ENCODE results near the gene MTARC2.
"Not testable (repeated sequence)": the region's sequence is repeated elsewhere in the genome, so short reads cannot be mapped to it uniquely, and the experiment has no call there.

The MTARC2 gene

DNA sequence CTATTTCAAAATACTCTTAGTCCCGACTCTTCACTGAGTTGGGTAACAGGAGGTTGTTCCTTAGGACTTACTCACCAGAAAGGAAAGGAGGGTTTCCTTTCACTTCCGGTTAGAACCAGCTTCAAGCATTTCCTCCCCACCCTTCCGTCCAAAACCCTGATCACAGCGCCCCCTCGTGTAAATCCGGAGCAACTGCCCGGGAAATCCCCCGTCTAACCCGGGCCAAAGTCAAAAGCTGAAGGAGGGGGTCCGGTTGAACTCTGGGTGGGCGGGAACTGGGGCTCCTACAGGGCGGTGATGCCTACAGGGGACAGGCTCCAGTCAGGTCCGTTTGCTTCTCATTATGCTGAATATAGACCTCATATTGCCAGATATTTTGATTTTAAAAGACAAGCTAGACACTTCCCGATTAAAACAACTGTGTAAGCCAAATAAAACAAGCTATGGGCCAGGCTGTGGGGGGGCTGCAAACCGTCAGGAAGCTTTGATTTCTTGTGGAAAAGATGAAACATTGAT is 15.0 kb upstream of the MTARC2 start:
- peak; percentile 71 for DNase-seq

- DNase-seq = peak; percentile 93
Measured at GRCh38 chr1:220734571-220735326, 13.4 kb upstream of the MTARC2 start.

DNA sequence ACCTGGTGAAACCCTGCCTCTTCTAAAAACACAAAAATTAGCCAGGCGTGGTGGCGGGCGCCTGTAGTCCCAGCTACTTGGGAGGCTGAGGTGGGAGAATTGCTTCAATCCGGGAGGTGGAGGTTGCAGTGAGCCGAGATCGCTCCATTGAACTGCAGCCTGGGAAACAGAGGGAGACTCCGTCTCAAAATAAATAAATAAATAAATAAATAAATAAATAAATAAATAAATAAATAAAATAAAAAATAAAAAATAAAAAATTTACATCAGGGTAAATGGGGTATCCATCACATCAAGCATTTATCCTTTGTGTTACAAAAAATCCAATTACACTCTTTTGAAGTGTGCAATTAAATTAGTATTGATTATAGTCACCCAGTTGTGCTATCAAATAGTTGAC is 11.8 kb upstream of the MTARC2 start:
- not testable (repeated sequence) for DNase-seq

- DNase-seq = no peak
Measured at GRCh38 chr1:220741349-220741748, 6.8 kb upstream of the MTARC2 start.

- no peak for DNase-seq
Measured at GRCh38 chr1:220741825-220742224, 6.3 kb upstream of the MTARC2 start.

GRCh38 chr1:220742520-220742919 is 5.6 kb upstream of the MTARC2 start:
- no peak for DNase-seq

DNA sequence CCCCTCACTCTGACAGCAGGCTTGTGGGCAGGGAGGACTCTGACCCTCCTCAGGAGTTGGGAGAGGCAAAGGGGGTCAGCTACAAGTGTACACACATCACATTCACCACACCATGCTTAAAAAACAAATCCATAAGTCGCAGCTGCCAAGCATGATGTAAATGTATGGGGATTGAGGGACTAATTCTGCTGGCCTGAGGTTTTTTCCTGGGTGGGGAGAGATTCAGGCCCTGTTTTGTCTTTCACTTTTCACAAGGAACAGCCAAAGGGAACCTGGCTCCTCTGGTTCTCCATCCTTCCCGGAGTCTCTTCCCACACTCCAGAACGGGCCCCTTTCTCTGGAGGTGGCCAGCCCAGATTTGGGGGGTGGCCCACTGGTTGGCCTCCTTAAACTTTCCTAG is 1.3 kb upstream of the MTARC2 start:
- DNase-seq = no peak

- no peak for DNase-seq
Measured at GRCh38 chr1:220747437-220748088, 559 bp upstream of the MTARC2 start.

DNA sequence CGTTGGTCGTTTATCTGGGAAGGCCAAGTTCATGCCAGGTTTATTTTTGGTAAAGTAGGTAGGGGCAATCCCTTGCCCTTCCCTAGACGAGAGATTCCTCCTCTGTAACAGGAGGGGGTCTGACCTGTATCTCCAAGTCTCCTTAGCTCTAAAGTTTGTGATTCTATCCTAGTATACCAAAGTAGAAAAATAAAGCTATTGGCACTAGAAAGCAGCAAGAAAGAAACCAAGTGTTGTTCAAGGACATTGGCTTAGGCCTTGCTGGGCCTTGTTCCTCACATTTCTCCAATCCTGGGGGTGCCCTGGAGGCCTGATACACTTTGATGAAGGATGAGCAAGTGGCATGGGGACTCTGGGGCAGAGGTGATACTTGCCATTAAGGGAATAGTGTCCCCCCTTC is 814 bp downstream of the MTARC2 start:
- no peak for DNase-seq

GRCh38 chr1:220750131-220750515 is 2.0 kb downstream of the MTARC2 start:
- DNase-seq = no peak

DNA sequence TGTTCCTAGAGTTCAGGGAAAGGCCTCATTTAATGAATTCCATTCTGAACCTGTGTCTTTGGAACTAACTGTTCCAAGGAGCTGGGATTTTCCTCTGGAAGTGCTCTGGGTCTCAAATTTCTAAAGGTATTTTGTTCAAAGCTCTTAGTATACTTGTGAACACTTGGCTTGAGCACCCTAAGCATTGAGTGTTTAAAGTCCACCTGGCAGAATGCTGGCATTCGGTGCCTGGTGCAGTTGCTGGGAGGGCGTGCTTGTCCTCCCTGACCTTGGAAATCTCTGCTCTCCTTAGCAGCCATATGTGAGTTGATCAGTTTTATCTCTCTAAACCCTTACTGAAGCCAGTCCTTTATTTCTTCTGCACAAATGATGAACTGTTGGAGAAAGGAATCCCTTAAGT is 3.0 kb downstream of the MTARC2 start:
- DNase-seq = no peak

DNA sequence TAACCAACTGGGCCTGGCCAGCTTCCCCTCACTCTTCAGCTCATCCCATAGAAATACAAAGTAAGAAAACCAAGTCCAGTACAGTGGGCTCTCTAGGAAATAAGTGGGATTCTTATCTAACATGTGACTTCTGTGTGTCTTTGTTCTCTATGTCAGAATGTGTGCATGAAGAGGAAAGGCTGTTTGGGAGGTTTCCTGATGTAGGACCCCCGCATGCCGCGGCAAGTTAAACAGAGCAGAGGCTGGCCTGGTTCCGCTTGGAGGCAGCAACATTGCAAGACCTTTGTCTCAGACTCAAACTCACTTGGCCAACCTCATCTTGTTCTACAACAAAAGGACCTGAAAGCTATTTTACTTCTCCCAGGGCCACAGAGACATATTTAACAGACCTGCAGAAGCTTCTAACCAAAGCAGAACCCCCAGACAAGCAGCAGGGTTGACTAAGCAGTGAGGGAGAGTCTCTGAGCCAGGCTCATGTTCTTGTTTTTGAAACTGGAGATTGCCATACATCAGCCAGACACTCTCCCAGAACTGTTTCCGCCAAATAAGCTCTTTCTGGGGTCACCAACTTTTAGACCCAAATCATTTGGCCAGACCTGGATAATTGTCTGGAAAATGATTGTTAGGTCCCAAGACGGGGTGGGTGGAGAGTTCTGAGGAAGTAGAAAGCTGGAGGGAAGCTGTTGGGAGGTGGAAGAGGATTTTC is 6.2 kb downstream of the MTARC2 start:
- DNase-seq = no peak

- no peak for DNase-seq
Measured at GRCh38 chr1:220754918-220755295, 6.8 kb downstream of the MTARC2 start.

- DNase-seq = no peak
Measured at GRCh38 chr1:220755309-220755708, 7.2 kb downstream of the MTARC2 start.

DNA sequence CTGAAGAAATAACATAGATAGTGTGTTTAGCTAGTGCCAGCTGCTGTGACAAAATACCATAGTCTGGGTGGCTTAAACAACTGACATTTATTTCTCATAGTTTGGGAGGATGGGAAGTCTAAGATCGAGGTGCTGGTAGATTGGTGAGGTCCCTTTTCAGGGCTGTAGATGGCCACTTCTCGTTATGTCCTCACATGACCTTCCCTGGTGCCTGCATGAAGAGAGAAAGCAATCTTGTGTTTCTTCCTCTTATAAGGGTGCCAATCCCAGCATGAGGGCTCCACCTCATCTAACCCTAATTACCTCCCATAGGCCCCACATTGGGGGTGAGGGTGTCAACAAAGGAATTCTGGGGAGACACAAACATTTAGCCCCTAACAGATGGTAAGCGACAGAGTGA is 9.3 kb downstream of the MTARC2 start:
- DNase-seq = no peak

DNA sequence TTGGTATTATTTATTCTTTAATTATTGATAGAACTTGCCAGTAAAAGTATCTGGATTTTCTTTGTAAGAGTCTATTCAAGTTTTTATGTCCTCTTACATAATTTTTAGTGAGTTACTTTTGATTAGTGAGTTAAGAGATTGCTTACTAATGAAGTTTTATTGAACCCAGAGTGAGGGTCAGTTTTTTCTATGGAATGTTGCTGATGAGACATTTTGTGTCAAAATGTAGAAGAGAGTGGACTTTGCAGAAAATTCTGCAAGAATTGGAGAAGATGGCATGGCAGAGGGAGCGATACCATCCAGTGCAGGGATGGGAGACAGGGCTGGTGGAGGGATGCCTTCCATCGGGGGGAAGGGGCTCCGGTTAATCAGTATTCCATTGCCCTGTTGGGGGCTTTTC is 11.0 kb downstream of the MTARC2 start:
- no peak for DNase-seq

DNA sequence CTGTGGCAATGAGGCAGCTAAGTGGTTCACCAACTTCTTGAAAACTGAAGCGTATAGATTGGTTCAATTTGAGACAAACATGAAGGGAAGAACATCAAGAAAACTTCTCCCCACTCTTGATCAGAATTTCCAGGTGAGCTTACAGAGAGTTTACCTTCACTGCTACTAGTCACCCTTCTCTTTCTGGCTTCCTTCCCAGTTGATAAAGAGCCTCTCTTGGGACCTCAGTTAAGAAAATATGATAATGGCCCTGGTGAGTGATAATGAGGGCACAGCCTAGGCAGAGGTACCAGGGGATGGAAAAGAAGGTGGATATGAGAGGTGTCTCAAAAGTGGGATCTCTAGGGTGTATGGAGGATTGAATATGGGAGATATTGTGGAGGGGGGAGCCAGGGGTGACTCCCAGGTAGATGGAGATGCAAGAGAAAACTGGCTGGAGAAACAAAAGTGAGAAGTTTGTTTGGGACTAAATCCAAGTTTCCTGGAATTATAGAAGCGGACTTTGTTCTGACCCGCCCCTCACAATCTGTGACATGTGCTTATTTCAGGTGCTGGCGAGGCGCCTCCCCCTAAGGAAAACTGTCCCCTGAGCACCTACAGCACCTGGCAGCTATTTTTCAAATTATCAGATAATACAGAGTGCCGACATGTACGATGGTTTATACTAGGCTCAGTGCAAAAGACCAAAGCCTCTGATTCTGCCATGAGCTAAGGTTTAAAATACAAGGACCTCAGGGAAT is 13.7 kb downstream of the MTARC2 start:
- no peak for DNase-seq

DNA sequence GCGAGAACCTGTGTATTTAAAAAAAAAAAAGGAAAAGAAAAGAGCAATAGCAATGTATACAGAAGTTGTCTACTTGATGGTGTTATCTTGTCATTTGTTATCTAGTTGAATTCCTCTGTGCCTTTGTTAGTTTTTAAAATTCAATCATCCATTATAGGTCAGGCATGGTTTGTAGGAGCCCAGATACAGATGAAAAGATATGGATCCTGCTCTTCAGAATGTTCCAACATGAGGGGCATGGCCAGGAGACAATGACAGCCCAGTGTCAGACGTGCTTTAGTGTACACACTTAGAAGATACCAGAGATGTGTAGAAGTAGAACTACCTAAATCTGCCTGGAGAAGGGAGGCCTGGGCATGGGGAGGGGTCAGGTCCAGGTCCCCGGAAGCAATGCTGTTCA is 16.6 kb downstream of the MTARC2 start:
- no peak for DNase-seq

- no peak for DNase-seq
Measured at GRCh38 chr1:220767312-220768125, 19.4 kb downstream of the MTARC2 start.

DNA sequence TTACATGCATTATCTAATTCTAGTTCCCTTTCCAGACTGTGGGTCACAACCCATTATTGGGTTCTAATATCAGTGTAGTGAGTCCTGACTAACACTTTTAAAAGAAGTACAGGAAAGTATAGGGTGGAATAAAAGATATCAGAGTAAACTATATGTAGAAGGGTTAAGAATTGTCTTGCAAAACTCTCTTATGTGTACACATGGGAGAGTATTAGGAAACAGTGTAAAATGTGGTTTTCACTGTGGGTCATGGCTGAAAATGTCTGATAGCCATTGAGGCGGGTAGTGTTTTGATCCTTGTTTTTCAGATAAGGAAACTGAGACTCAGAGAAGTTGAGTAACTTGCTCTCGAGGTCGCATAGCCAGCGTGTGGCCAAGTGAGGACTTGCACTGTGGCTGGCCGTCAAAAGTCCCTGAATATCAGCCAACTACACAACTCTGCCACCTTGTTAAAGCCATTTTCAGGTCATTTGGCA is 20.0 kb downstream of the MTARC2 start:
- no peak for DNase-seq

DNA sequence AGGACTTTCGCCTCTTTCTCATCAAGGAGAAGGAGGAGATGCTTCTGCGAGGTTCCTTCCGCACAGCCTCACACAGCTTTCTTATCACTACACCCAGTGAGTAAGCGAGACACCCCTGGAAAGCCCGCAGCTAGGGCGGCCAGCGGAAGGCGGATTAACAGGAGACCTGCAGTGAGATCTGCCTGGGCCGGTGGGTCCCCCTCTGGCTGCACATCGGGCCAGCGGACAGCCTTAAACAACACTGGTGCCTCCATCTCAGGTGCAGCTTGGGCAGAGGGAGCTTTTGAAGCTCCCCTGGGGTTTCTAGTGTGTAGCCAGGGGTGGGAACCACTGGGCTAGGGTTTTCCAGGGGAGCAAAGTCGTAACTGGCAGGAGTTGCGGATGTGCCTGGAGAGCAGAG is 21.1 kb downstream of the MTARC2 start:
- no peak for DNase-seq

GRCh38 chr1:220770245-220770913 is 22.3 kb downstream of the MTARC2 start:
- DNase-seq = no peak
